ENCODE measurements around the gene IGFBP7.

IGFBP7 gene

DNA sequence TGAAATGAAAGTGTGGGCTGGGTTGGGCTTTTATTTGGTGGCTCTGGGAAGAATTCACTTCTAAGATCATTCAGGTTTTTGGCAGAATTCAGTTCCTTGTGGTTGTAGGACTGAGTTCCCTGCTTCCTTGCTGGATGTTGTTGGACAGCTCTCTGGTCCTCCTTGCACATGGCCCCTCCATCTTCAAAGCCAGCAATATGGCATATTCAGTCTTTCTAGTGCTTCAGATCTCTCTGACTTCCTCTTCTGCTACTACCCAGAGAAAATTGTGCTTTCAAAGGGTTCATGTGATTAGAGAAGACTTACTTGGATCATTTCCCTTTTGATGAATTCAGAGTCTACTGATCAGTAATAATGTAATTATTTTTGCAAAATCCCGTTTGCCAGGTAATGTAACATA is 12.8 kb upstream of the IGFBP7 start:
- H3K4me3 ChIP-seq (ENCODE audit: control insufficient read depth, low read depth, low read length) = no peak overlapping the region
- no peak for DNase-seq (ENCODE audit: low read depth)
- TF ChIP-seq, protein P1, sequence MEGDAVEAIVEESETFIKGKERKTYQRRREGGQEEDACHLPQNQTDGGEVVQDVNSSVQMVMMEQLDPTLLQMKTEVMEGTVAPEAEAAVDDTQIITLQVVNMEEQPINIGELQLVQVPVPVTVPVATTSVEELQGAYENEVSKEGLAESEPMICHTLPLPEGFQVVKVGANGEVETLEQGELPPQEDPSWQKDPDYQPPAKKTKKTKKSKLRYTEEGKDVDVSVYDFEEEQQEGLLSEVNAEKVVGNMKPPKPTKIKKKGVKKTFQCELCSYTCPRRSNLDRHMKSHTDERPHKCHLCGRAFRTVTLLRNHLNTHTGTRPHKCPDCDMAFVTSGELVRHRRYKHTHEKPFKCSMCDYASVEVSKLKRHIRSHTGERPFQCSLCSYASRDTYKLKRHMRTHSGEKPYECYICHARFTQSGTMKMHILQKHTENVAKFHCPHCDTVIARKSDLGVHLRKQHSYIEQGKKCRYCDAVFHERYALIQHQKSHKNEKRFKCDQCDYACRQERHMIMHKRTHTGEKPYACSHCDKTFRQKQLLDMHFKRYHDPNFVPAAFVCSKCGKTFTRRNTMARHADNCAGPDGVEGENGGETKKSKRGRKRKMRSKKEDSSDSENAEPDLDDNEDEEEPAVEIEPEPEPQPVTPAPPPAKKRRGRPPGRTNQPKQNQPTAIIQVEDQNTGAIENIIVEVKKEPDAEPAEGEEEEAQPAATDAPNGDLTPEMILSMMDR (conservative IDR thresholded peaks at IDR 0.05; ENCODE audit: control insufficient read depth, insufficient read depth, low read depth, low read length) = no peak

DNA sequence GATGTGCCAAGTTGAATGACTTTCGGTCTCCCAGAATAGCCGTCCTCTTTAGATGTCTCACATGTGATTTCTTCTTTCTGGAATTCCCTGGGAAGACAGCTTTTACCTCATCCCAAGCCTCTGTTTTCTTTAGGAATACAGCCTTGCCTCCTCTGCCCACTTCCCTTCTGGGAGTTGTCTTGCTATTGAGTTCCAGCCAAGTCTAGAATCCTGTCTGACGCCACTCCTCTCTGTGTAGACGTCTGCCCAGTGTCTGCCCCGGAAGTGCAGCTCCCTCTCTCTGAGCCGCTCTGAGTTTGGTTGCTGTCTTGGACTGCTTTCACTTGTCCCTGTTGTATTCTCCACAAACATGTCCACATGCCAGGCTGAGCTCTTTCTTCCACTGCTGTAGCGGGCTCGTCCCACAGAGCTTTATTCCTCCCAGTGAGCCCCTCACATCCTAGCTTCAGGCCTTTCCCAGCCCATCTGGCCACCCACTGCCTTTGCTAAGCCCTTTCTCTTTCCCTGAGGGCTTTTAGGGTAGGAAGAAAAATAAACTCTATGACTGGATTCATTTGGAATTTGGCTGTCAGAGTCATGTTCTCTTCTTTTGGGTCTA is 9.0 kb upstream of the IGFBP7 start:
- peak overlapping the region; percentile 4 for H3K4me3 ChIP-seq (ENCODE audit: control insufficient read depth, low read depth, low read length)
- TF ChIP-seq, protein P1 (conservative IDR thresholded peaks at IDR 0.05; ENCODE audit: control insufficient read depth, insufficient read depth, low read depth, low read length) = no peak
- DNase-seq (ENCODE audit: low read depth) = peak; percentile 92

DNA sequence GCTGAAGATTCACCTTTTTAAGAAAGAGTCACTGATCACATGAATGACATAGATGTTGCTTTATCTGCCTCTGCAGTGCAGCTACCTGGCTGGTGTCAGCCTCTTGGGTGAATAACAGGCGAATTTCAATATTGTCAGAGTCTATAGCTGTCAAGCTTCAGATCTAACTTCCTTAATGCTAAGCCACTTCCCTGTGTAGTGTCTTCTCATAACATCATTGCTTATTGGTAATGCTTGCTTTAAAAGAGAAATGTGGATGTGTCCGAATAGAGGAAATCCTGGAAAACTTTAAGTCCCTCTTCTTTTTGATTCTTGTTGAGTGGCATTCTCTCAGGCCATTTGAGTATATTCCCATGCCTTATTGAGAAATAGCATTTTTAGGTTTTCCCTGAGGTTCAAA is 7.3 kb upstream of the IGFBP7 start:
- DNase-seq (ENCODE audit: low read depth) = no peak
- TF ChIP-seq, protein P1 (conservative IDR thresholded peaks at IDR 0.05; ENCODE audit: control insufficient read depth, insufficient read depth, low read depth, low read length) = no peak
- H3K4me3 ChIP-seq (ENCODE audit: control insufficient read depth, low read depth, low read length) = no peak overlapping the region

DNA sequence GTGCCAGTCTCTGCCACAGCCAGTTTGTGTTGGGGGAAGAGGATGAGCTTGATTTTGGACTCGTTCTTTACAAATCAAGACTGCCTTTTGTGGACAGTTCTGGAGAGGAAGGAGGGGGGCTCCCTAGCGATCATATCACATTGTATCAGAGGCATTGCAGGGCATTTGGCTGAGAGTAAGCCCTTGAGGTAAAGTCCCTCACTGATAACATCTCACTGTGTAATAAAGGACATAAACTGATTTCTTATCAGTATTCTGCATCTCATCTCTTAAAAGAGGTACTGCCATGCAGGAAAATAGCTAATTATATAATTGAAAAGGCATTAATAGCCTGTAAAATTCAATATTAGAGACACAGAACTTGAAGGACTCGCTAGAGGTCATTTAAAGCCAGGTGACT is 6.1 kb upstream of the IGFBP7 start:
- no peak for DNase-seq (ENCODE audit: low read depth)
- TF ChIP-seq, protein P1 (conservative IDR thresholded peaks at IDR 0.05; ENCODE audit: control insufficient read depth, insufficient read depth, low read depth, low read length) = no peak
- no peak overlapping the region for H3K4me3 ChIP-seq (ENCODE audit: control insufficient read depth, low read depth, low read length)

DNA sequence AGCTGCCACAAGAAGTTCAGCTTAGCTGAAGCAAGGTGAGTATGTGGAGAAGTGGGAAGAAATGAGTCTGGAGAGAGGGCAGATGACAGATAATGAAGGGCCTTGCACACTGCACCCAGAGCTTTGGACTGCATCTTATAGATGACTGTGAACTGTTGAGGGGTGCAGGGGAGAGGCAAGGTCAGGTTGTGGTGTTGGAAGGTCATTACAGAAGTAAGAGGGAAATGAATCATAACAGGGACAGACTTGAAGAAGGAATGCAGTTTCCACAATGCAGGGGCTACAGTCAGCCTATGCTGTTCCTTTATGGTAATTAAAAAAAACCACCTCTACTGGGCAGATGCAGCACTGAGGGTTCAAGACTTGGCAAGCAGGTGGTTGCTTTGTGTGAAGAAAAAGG is 4.8 kb upstream of the IGFBP7 start:
- peak; percentile 46 for DNase-seq (ENCODE audit: low read depth)
- TF ChIP-seq, protein P1 (conservative IDR thresholded peaks at IDR 0.05; ENCODE audit: control insufficient read depth, insufficient read depth, low read depth, low read length) = no peak
- H3K4me3 ChIP-seq (ENCODE audit: control insufficient read depth, low read depth, low read length) = no peak overlapping the region

DNA sequence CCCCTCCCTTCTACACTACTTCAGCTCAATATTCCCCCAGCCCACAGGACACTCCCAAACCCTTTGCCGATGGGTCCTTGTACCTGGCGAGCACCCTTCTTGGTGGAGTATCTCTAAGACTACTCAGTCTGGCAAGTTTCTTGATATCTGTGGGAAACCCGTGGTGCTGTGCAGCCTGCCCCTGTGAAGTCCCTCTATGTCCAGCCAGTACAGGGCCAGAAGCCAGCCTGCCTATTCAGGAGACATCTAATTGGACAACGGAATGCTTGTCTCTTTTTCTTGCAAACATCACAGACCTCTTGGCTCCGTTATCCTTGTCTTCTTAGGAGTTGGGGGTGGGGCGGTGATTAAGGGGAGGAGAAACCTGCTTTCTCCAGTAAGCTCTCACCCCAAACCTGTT is 3.7 kb upstream of the IGFBP7 start:
- DNase-seq (ENCODE audit: low read depth) = no peak
- no peak overlapping the region for H3K4me3 ChIP-seq (ENCODE audit: control insufficient read depth, low read depth, low read length)
- TF ChIP-seq, protein P1 (conservative IDR thresholded peaks at IDR 0.05; ENCODE audit: control insufficient read depth, insufficient read depth, low read depth, low read length) = no peak

Measured in fibroblast of mammary gland (primary cell).